HG03469 (cell line): ENCODE results near the gene KATNAL2.

Experiments
- ATAC-seq: cut with Tn5 transposase; IDR thresholded peaks from one replicate; pipeline ENCODE4 v1.9.1; 2021; ENCODE audit warnings: mild to moderate bottlenecking, moderate library complexity, moderate number of reproducible peaks; ENCODE audit not compliant: unreplicated experiment

KATNAL2 gene

GRCh38 chr18:47109720-47110119 is 192.3 kb downstream of the KATNAL2 start:
- no peak for ATAC-seq

- no peak for ATAC-seq
Measured at GRCh38 chr18:47110492-47111274, 193.3 kb downstream of the KATNAL2 start.

GRCh38 chr18:47113796-47114540 is 196.6 kb downstream of the KATNAL2 start:
- ATAC-seq, result no peak

- ATAC-seq, result no peak
Measured at GRCh38 chr18:47115205-47115604, 197.8 kb downstream of the KATNAL2 start.

- ATAC-seq, result no peak
Measured at GRCh38 chr18:47118981-47119380, 201.6 kb downstream of the KATNAL2 start.

- peak; percentile 75 for ATAC-seq
Measured at GRCh38 chr18:47120428-47120827, 203.0 kb downstream of the KATNAL2 start.

GRCh38 chr18:47121146-47121545 is 203.7 kb downstream of the KATNAL2 start:
- ATAC-seq, result no peak

- no peak for ATAC-seq
Measured at GRCh38 chr18:47141289-47141688, 223.9 kb downstream of the KATNAL2 start.

GRCh38 chr18:47143153-47143552 is 225.8 kb downstream of the KATNAL2 start:
- ATAC-seq, result no peak

GRCh38 chr18:47143899-47144485 is 226.6 kb downstream of the KATNAL2 start:
- ATAC-seq, result no peak

GRCh38 chr18:47146206-47146605 is 228.8 kb downstream of the KATNAL2 start:
- no peak for ATAC-seq

GRCh38 chr18:47149457-47150028 is 232.1 kb downstream of the KATNAL2 start:
- ATAC-seq, result no peak

GRCh38 chr18:47150029-47150823 is 232.8 kb downstream of the KATNAL2 start, which contains the start of gene HDHD2:
HDHD2 (minus strand) TSS chr18:47150500; CDS start chr18:47136439, 14,061 bp downstream.
- peak; percentile 72 for ATAC-seq

- peak; percentile 5 for ATAC-seq
Measured at GRCh38 chr18:47150824-47151366, 233.5 kb downstream of the KATNAL2 start.

GRCh38 chr18:47151439-47151838 is 234.0 kb downstream of the KATNAL2 start:
- ATAC-seq, result no peak
